Measurements from ENCODE around the gene C9orf72. TPM values are rescaled to one million over a fixed set of nuclear protein-coding genes. Genes with fewer than 3 reads are reported as not detected.

Gene C9orf72
- total and polyA plus RNA-seq, 9 of the 15 experiments (the other 6 are each of a cell fraction or from before 2014, with no cell fraction given): 2.3 to 7.3 (median 4.1) TPM

DNA sequence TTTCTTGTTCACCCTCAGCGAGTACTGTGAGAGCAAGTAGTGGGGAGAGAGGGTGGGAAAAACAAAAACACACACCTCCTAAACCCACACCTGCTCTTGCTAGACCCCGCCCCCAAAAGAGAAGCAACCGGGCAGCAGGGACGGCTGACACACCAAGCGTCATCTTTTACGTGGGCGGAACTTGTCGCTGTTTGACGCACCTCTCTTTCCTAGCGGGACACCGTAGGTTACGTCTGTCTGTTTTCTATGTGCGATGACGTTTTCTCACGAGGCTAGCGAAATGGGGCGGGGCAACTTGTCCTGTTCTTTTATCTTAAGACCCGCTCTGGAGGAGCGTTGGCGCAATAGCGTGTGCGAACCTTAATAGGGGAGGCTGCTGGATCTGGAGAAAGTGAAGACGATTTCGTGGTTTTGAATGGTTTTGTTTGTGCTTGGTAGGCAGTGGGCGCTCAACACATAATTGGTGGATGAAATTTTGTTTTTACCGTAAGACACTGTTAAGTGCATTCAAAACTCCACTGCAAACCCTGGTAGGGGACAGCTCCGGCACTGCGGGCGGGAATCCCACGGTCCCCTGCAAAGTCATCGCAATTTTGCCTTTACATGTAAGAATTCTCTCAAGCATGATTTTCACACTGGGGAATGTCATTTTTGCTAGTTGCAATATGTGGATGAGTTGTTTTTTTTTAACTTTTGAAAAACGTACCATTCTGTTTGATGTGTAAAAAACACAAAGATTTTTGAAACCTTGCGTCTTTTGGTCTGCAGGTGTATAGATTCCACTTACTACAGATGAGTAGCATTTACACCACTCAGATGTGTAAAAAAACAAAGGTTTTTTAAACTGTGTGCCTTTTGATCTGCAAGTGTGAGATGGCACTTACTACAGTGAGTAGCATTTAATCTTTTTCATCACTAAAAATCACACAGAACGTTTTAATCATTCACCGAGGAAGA is 631 bp upstream of the C9orf72 start (continued):
- TF ChIP-seq, protein P1, sequence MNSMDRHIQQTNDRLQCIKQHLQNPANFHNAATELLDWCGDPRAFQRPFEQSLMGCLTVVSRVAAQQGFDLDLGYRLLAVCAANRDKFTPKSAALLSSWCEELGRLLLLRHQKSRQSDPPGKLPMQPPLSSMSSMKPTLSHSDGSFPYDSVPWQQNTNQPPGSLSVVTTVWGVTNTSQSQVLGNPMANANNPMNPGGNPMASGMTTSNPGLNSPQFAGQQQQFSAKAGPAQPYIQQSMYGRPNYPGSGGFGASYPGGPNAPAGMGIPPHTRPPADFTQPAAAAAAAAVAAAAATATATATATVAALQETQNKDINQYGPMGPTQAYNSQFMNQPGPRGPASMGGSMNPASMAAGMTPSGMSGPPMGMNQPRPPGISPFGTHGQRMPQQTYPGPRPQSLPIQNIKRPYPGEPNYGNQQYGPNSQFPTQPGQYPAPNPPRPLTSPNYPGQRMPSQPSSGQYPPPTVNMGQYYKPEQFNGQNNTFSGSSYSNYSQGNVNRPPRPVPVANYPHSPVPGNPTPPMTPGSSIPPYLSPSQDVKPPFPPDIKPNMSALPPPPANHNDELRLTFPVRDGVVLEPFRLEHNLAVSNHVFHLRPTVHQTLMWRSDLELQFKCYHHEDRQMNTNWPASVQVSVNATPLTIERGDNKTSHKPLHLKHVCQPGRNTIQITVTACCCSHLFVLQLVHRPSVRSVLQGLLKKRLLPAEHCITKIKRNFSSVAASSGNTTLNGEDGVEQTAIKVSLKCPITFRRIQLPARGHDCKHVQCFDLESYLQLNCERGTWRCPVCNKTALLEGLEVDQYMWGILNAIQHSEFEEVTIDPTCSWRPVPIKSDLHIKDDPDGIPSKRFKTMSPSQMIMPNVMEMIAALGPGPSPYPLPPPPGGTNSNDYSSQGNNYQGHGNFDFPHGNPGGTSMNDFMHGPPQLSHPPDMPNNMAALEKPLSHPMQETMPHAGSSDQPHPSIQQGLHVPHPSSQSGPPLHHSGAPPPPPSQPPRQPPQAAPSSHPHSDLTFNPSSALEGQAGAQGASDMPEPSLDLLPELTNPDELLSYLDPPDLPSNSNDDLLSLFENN (IDR thresholded peaks at IDR 0.05; ENCODE audit: low read depth in 2 of 2, low read length in 2 of 2): no peak
- TF ChIP-seq, protein P2, sequence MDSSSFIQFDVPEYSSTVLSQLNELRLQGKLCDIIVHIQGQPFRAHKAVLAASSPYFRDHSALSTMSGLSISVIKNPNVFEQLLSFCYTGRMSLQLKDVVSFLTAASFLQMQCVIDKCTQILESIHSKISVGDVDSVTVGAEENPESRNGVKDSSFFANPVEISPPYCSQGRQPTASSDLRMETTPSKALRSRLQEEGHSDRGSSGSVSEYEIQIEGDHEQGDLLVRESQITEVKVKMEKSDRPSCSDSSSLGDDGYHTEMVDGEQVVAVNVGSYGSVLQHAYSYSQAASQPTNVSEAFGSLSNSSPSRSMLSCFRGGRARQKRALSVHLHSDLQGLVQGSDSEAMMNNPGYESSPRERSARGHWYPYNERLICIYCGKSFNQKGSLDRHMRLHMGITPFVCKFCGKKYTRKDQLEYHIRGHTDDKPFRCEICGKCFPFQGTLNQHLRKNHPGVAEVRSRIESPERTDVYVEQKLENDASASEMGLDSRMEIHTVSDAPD (CRISPR knock-in tag; IDR thresholded peaks at IDR 0.05): no peak
- TF ChIP-seq ZNF79 (CRISPR knock-in tag; IDR thresholded peaks at IDR 0.05; ENCODE audit: low read depth) (no peak), IRF9 (tag; IDR thresholded peaks at IDR 0.05) (no peak), MAZ (CRISPR knock-in tag; conservative IDR thresholded peaks at IDR 0.05 in 1 of 2, IDR thresholded peaks at IDR 0.05 in 1 of 2) (no peak), CSDE1 (IDR thresholded peaks at IDR 0.05) (no peak), GABPB1 (CRISPR knock-in tag; IDR thresholded peaks at IDR 0.05) (peak; percentile 79), RCOR1 (IDR thresholded peaks at IDR 0.05; ENCODE audit: borderline replicate concordance in 1 of 2, low read depth in 2 of 2, low read length in 2 of 2) (no peak), TSC22D4 (tag; IDR thresholded peaks at IDR 0.05) (no peak), NELFE (IDR thresholded peaks at IDR 0.05; ENCODE audit: insufficient read depth, insufficient read length) (no peak), EP300 (IDR thresholded peaks at IDR 0.05; ENCODE audit: low read length) (no peak), ASH1L (IDR thresholded peaks at IDR 0.05; ENCODE audit: borderline replicate concordance, low read depth, partially characterized antibody) (no peak), MCM5 (IDR thresholded peaks at IDR 0.05; ENCODE audit: low read depth) (no peak)
- TF ChIP-seq, protein P3, sequence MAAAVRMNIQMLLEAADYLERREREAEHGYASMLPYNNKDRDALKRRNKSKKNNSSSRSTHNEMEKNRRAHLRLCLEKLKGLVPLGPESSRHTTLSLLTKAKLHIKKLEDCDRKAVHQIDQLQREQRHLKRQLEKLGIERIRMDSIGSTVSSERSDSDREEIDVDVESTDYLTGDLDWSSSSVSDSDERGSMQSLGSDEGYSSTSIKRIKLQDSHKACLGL (CRISPR knock-in tag; IDR thresholded peaks at IDR 0.05; ENCODE audit: borderline replicate concordance, poor library complexity, severe bottlenecking): no peak
- TF ChIP-seq, protein P4, sequence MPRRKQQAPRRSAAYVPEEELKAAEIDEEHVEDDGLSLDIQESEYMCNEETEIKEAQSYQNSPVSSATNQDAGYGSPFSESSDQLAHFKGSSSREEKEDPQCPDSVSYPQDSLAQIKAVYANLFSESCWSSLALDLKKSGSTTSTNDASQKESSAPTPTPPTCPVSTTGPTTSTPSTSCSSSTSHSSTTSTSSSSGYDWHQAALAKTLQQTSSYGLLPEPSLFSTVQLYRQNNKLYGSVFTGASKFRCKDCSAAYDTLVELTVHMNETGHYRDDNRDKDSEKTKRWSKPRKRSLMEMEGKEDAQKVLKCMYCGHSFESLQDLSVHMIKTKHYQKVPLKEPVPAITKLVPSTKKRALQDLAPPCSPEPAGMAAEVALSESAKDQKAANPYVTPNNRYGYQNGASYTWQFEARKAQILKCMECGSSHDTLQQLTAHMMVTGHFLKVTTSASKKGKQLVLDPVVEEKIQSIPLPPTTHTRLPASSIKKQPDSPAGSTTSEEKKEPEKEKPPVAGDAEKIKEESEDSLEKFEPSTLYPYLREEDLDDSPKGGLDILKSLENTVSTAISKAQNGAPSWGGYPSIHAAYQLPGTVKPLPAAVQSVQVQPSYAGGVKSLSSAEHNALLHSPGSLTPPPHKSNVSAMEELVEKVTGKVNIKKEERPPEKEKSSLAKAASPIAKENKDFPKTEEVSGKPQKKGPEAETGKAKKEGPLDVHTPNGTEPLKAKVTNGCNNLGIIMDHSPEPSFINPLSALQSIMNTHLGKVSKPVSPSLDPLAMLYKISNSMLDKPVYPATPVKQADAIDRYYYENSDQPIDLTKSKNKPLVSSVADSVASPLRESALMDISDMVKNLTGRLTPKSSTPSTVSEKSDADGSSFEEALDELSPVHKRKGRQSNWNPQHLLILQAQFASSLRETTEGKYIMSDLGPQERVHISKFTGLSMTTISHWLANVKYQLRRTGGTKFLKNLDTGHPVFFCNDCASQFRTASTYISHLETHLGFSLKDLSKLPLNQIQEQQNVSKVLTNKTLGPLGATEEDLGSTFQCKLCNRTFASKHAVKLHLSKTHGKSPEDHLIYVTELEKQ (CRISPR knock-in tag; IDR thresholded peaks at IDR 0.05): no peak

All from K562 (cell line).